GM21723 (cell line): ENCODE data around the gene LY6G6F.

Source experiments
- ATAC-seq: cut with Tn5 transposase; IDR thresholded peaks from one replicate; pipeline ENCODE4 v1.9.1; 2021; ENCODE audit warnings: mild to moderate bottlenecking, moderate library complexity; ENCODE audit not compliant: unreplicated experiment

The LY6G6F gene

GRCh38 chr6:31706599-31706998 lies at the start of gene LY6G6F:
Gene LY6G6F (plus strand): TSS chr6:31706866. CDS start chr6:31706907, 41 bp downstream.
- ATAC-seq = no peak

GRCh38 chr6:31657406-31658157 lies 49.1 kb upstream of the LY6G6F start:
- ATAC-seq = no peak

GRCh38 chr6:31658158-31658688 lies 48.4 kb upstream of the LY6G6F start:
- ATAC-seq = no peak

- no peak for ATAC-seq
These were observed 47.5 kb upstream of the LY6G6F start for GRCh38 chr6:31658983-31659648.

- no peak for ATAC-seq
These were observed 46.9 kb upstream of the LY6G6F start for GRCh38 chr6:31659649-31660380.

GRCh38 chr6:31660381-31661261 lies 46.0 kb upstream of the LY6G6F start, which contains the start of gene C6orf47:
Gene C6orf47 (minus strand): TSS chr6:31660778. CDS start chr6:31659947, 831 bp downstream.
- peak; percentile 50 for ATAC-seq

GRCh38 chr6:31661262-31662123 lies 45.2 kb upstream of the LY6G6F start:
- ATAC-seq = no peak

GRCh38 chr6:31662124-31662723 lies 44.4 kb upstream of the LY6G6F start:
- ATAC-seq = no peak

GRCh38 chr6:31663126-31663960 lies 43.3 kb upstream of the LY6G6F start:
- no peak for ATAC-seq

- ATAC-seq = no peak
These were observed 42.5 kb upstream of the LY6G6F start for GRCh38 chr6:31663961-31664789.

GRCh38 chr6:31664790-31665500 lies 41.7 kb upstream of the LY6G6F start, which contains the start of gene GPANK1:
Gene GPANK1 (minus strand): TSS chr6:31664997. CDS start chr6:31664478, 519 bp downstream.
- ATAC-seq = peak; percentile 39

- ATAC-seq = peak; percentile 76
These were observed 40.9 kb upstream of the LY6G6F start, which contains the start of gene CSNK2B for GRCh38 chr6:31665501-31666336. Gene CSNK2B (plus strand): TSS chr6:31666080. CDS start chr6:31666832, 752 bp downstream.

- no peak for ATAC-seq
These were observed 40.2 kb upstream of the LY6G6F start for GRCh38 chr6:31666337-31666965.

- ATAC-seq = no peak
These were observed 37.0 kb upstream of the LY6G6F start, which contains the start of gene LY6G5B for GRCh38 chr6:31669676-31670075. Gene LY6G5B (plus strand): TSS chr6:31669976. CDS start chr6:31670951, 975 bp downstream.
